GM18498 (cell line): Measurements from ENCODE around the gene DCAF8L2.
"Not testable (repeated sequence)": the region's sequence is repeated elsewhere in the genome, so short reads cannot be mapped to it uniquely, and the experiment has no call there.

Experiments
- ATAC-seq: cut with Tn5 transposase; IDR thresholded peaks from one replicate; pipeline ENCODE4 v1.9.1; 2021; ENCODE audit warnings: mild to moderate bottlenecking, moderate library complexity; ENCODE audit not compliant: unreplicated experiment

The DCAF8L2 gene

GRCh38 chrX:27675493-27675892 lies 85.3 kb downstream of the DCAF8L2 start:
- ATAC-seq, result no peak

GRCh38 chrX:27679281-27679680 lies 89.1 kb downstream of the DCAF8L2 start:
- no peak for ATAC-seq

- no peak for ATAC-seq
These were observed 90.6 kb downstream of the DCAF8L2 start for GRCh38 chrX:27680726-27681125.

GRCh38 chrX:27683566-27684208 lies 93.5 kb downstream of the DCAF8L2 start:
- ATAC-seq, result not testable (repeated sequence)

DNA sequence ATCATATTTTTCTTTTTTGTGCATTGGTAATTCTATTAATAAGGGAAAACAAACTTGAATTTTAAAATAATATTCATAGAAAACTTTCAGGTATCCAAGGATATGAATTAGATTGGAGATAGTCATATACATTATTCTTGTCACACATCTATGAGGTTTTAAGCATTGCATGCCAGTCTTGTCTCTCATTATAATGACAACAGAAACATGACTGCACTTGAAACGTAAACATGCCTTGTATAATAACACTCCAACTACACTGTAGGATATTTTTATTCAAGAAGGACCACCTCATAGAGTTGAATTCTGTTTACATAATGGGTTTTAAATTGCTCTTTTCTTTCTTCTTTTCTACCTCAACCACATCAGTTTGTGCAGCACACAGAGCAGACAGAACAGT lies 104.5 kb downstream of the DCAF8L2 start:
- no peak for ATAC-seq

DNA sequence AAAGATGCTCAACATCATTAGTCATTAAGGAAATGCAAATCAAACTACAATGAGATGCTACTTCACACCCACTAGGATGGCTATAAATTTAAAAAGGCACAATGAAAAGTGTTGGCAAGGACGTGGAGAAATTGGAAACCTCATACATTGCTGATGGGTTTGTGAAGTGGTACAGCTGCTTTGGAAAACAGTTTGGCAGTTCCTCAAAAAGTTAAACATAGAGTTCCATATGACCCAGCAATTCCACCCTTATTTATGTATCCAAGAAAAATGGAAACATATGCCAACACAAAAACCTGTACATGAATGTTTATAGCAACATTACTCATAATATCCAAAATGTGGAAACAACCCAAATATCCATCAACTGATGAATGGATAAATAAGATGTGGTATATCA lies 116.4 kb downstream of the DCAF8L2 start:
- ATAC-seq, result no peak

DNA sequence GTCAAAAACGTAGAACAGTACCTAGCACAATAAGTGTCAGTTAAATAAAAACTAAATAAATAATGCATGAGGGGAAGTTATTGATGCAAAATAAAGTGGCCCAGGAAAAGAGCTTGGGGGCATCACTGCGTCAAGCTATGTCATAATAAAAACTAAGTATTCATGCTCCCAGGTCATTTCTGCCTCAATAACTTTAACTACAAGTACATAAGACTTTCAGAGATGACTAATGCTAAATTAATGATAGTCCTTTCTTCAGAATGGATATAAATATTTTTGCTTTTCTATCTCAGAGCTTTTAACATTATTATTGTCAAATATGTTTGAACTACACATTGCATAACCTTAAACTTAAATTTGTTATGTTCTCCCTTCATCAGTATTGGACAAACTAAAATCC lies 125.5 kb downstream of the DCAF8L2 start:
- no peak for ATAC-seq

DNA sequence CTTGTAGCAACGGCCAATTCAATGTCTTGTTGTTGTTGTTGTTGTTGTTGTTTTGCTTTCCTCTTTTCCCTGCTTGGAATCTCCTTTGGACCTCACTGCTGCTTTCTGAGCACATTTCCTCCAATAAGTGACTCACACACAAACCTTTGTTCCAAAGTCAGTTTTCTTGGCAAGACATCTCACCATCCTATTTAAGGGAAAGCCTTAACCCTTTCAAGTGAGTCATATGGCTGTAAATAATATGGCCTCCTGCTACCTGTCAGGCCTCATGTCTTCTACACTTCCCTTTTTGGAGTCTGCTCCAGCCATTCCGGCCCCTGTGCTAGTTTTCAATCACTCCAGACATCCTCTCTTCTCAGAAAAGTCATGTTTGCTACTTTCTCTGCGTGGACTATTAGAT lies 138.1 kb downstream of the DCAF8L2 start:
- no peak for ATAC-seq

GRCh38 chrX:27731962-27732361 lies 141.8 kb downstream of the DCAF8L2 start:
- no peak for ATAC-seq

DNA sequence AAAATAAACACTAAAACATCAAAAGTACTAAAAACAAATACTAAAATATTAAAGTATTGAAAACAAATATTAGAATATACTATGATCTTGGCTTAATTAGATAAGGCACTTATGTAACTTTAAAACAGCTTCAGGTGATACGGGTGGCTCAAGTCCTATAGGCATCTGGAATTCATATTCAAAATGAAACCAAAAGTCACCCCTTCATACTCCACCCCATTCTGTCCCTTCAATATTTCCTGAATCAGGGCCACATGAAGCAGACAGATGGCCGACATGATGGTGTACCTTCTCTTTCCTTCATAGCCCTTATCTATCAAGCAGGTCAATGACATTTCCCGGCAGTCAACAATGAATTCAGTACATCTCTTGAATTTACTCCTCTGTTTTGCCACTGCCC lies 145.8 kb downstream of the DCAF8L2 start:
- ATAC-seq, result no peak

- ATAC-seq, result no peak
These were observed 150.8 kb downstream of the DCAF8L2 start for GRCh38 chrX:27740933-27741332.

DNA sequence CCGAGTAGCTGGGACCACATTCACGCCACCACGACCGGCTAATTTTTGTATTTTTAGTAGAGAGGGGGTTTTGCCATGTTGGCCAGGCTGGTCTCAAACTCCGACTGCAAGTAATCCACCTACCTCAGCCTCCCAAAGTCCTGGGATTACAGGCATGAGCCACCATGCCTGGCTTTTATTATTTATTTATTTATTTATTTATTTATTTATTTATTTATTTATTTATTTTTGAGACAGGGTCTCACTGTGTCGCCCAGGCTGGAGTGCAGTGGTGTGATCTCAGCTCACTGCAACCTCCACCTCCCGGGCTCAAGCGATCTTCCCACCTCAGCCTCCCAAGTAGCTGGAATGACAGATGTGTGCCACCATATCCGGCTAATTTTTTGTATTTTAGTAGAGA lies 153.4 kb downstream of the DCAF8L2 start:
- not testable (repeated sequence) for ATAC-seq

DNA sequence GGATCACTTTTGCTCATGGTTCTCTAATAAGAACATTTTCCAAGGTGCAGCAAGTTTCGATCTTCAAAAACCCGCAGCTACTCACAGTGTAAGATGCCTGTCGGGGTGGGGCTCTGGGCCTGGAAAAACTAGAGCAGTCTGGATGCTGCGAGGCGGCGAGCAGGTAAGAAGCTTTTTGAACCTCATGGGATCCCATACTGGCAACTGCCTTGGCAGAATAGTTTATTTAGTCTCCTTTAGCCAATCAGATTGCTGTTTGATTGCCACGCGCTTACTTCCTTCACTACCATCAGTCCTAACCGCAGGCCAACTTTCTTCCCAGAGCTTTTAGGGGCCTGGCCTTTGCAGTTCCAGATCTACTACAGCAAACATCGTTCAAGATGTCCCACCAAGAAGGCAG lies 156.4 kb downstream of the DCAF8L2 start:
- no peak for ATAC-seq

GRCh38 chrX:27750298-27750697 lies 160.2 kb downstream of the DCAF8L2 start:
- not testable (repeated sequence) for ATAC-seq

DNA sequence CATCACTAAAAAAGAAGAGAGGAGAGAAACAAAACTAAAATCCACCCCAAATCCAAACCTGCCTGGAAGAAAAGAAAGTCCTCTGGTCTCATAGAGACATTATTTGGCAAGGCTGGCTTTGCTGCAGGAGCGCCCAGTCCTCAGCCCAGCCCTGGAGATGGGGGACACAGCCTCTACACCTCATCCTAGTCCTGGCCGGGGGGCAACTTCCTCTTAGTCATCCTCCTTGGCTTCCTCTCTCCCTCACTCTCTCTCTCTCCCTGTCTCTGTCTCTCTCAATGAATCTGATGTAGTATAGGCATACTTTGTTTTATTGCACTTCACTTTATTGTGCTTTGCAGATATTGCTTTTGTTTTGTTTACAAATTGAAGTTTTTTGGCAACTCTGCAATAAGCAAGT lies 161.8 kb downstream of the DCAF8L2 start:
- no peak for ATAC-seq

DNA sequence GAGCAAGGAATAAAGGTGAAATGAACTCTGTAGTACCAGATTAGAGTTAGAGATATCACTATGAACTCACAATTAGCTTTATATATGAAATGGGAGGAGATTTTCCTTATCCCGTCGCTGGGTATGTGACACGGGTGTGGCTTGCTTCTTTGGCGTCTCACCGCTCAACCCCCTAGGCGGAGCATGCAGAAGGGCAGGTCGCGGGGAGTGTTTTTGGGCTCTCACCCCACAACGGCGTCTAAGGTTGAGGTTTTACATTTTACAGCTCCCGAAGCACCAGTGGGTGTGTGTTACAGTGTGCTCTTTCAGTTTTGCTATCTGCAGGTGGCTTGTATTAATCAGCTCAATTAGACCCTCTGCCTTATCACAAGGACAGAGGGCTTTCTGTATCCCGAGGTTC lies 175.6 kb downstream of the DCAF8L2 start:
- ATAC-seq, result no peak

DNA sequence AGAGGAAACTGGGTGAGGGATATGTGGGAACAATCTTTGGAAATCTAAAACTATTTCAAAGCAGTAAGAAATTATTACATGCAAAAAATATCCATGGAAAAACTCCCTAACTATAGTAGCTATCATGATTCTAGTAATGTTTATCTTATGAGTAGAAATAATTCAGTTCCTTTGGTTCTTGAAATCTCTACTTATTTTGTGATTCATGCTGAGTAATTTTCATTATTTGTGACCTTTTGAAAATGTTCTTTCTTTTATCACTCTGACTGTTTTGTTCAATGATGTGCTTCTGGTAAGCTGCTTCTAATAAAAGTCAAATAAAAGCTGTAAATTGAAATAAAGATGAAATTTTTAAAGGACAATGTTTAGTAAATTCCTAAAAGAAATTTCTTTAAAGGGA lies 177.2 kb downstream of the DCAF8L2 start:
- no peak for ATAC-seq

- ATAC-seq, result no peak
These were observed 185.8 kb downstream of the DCAF8L2 start for GRCh38 chrX:27775984-27776383.

DNA sequence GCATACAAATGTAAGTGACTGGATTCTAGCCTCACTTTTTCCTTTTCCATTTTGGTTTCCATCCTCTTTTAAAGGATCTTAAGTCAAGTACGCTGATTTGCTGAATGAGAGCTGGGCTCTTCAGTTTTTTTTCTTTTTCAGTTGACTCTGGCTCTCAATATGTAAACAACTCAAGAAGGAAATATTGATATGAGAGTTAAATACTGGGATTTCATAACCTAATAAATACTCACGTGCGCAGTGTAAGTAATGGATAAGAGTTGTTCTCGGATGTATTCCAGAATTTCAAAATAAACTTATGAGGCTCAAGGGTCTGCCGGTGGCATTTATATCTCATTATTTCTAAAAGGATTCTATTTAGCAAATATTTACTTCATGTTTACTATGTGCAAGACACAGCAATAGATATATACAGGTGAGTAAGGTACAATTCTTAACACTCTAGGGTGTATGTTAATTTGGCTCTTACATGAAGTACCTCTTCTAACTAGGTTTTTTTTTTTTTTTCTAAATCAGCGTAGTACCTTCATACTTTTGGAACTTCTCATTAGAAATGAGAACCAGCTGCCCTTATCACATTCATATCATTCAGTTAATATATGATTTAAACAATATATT lies 206.6 kb downstream of the DCAF8L2 start:
- no peak for ATAC-seq

DNA sequence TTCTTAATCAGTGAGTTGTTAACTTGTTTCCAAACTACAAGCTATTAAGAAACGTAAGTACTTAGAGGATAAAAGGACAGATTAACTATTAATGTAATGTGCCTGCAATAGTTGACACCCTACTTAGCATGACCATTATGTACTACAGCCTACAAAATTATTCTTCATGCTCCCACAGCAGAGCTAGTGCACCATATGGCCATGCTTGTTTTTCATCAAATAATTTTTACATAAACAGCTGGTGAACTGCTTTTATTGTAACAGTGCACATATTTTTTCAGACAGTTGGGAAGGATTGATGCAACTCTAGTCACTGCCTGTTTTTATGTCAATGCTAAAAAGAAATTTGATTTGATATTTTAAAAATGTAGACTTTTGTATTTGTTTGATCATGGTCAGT lies 207.4 kb downstream of the DCAF8L2 start:
- ATAC-seq, result no peak
